Measurements from ENCODE around the gene BCAS3.

BCAS3 gene

DNA sequence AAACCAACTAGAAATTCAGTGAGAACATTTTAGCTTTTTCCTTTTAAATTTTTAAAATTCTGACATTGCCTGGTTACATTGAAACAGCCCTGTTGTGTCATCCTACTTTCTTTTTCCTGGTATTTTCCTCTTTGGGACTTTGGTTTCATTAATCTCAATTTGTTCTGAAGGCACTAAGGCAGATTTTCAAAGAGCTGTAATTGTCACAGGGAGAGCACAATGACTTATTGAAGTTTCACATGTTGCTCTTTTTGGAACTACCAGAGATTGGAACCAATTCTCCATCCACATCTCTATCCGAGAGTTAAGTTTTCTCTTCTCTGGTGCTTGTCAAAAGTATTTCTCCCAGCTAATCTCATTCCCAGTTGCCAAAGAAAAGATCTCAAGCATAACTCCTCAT, 577.3 kb downstream of the BCAS3 start:
- no peaks in the 10 kb centered on the region for H3K9me3 Mint-ChIP-seq
- no peak overlapping the region for H3K27ac Mint-ChIP-seq
- H3K4me3 Mint-ChIP-seq: no peak overlapping the region
- peaks cover 22% of the 10 kb centered on the region for H3K4me1 Mint-ChIP-seq
- no peaks in the 10 kb centered on the region for H3K27me3 Mint-ChIP-seq
- no peaks in the 10 kb centered on the region for H3K36me3 Mint-ChIP-seq (ENCODE audit: low read depth)
- DNase-seq (no peak), ATAC-seq (no peak)

GRCh38 chr17:61255647-61256046, 578.0 kb downstream of the BCAS3 start:
- Mint-ChIP-seq H3K4me3 (no peak overlapping the region), H3K4me1 (peaks cover 15% of the 10 kb centered on the region), H3K27me3 (no peaks in the 10 kb centered on the region), H3K36me3 (ENCODE audit: low read depth) (no peaks in the 10 kb centered on the region), H3K9me3 (no peaks in the 10 kb centered on the region), H3K27ac (no peak overlapping the region)
- DNase-seq (no peak), ATAC-seq (no peak)

GRCh38 chr17:61259360-61259759, 581.7 kb downstream of the BCAS3 start:
- H3K27ac Mint-ChIP-seq: no peak overlapping the region
- no peak for DNase-seq
- H3K4me1 Mint-ChIP-seq: no peaks in the 10 kb centered on the region
- no peak for ATAC-seq
- no peaks in the 10 kb centered on the region for H3K9me3 Mint-ChIP-seq
- H3K4me3 Mint-ChIP-seq: no peak overlapping the region
- H3K36me3 Mint-ChIP-seq (ENCODE audit: low read depth): no peaks in the 10 kb centered on the region
- H3K27me3 Mint-ChIP-seq: no peaks in the 10 kb centered on the region

- no peaks in the 10 kb centered on the region for H3K36me3 Mint-ChIP-seq (ENCODE audit: low read depth)
- no peaks in the 10 kb centered on the region for H3K4me1 Mint-ChIP-seq
- no peak for ATAC-seq
- no peak for DNase-seq
- H3K27me3 Mint-ChIP-seq: no peaks in the 10 kb centered on the region
- H3K4me3 Mint-ChIP-seq: no peak overlapping the region
- H3K9me3 Mint-ChIP-seq: no peaks in the 10 kb centered on the region
- H3K27ac Mint-ChIP-seq: no peak overlapping the region
These were observed 582.6 kb downstream of the BCAS3 start for GRCh38 chr17:61260071-61260797.

DNA sequence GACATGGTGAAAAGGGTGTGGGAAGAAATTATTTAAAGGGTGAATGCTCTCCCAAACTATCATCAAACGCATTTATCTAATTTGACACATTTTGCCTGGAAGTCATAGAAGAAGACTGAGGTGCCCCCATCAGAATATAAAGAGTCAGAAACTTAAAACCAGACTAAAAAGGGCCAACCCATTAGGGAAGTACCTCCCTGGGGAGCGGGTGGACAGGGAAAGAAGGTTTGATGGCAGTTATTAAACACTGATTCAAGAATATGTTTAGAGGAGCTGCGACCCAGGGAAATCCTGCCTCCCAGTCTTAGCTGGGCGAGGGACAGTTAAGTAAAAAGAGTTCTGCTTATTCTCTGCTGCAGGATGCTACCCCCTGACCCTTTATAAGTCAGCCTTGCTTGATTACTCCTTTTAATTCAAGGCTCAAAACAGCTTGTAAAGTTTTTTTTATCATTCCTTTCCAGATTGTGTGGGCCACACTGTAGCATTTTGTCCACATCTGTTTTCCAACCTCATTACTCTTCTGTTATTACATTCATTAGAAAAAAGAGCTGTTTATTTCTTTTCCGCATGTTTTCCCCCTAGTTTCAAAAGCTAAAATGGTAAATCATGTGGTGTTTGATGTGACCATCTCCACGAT, 583.5 kb downstream of the BCAS3 start:
- H3K4me3 Mint-ChIP-seq: no peak overlapping the region
- no peaks in the 10 kb centered on the region for H3K27me3 Mint-ChIP-seq
- no peak overlapping the region for H3K27ac Mint-ChIP-seq
- DNase-seq (no peak), ATAC-seq (no peak)
- no peaks in the 10 kb centered on the region for H3K9me3 Mint-ChIP-seq
- H3K36me3 Mint-ChIP-seq (ENCODE audit: low read depth): no peaks in the 10 kb centered on the region
- H3K4me1 Mint-ChIP-seq: no peaks in the 10 kb centered on the region

- ATAC-seq (no peak), DNase-seq (no peak)
- H3K27me3 Mint-ChIP-seq: no peaks in the 10 kb centered on the region
- no peaks in the 10 kb centered on the region for H3K9me3 Mint-ChIP-seq
- no peaks in the 10 kb centered on the region for H3K36me3 Mint-ChIP-seq (ENCODE audit: low read depth)
- no peak overlapping the region for H3K4me3 Mint-ChIP-seq
- H3K4me1 Mint-ChIP-seq: no peaks in the 10 kb centered on the region
- H3K27ac Mint-ChIP-seq: no peak overlapping the region
These were observed 587.7 kb downstream of the BCAS3 start for GRCh38 chr17:61265397-61265796.

GRCh38 chr17:61267847-61268246, 590.2 kb downstream of the BCAS3 start:
- ATAC-seq (peak; percentile 36), DNase-seq (no peak)
- no peaks in the 10 kb centered on the region for H3K9me3 Mint-ChIP-seq
- no peaks in the 10 kb centered on the region for H3K36me3 Mint-ChIP-seq (ENCODE audit: low read depth)
- H3K4me3 Mint-ChIP-seq: no peak overlapping the region
- no peaks in the 10 kb centered on the region for H3K27me3 Mint-ChIP-seq
- H3K4me1 Mint-ChIP-seq: no peaks in the 10 kb centered on the region
- H3K27ac Mint-ChIP-seq: no peak overlapping the region

DNA sequence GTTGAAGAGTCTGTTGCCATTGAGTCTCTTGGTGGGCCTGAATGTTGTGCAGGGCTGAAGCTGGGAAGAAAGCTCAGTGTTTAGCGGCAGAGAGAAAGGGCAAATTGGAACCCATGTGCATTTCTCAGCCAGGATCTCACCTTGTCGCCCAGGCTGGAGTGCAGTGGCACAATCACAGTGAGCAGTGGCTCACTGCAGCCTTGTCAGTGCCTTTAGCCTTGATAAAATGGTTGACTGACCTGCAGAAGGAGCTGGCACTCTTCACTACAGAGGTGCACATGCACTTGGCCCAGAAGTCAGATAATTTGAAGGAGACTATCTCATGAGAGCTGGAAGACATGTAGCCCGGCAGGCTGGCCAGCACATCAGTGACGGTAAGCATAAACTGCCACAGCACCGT, 597.7 kb downstream of the BCAS3 start:
- Mint-ChIP-seq H3K36me3 (ENCODE audit: low read depth) (peaks cover 1% of the 10 kb centered on the region), H3K9me3 (no peaks in the 10 kb centered on the region), H3K4me3 (no peak overlapping the region), H3K4me1 (peaks cover 12% of the 10 kb centered on the region), H3K27ac (no peak overlapping the region), H3K27me3 (no peaks in the 10 kb centered on the region)
- ATAC-seq (no peak), DNase-seq (no peak)

GRCh38 chr17:61276806-61277205, 599.2 kb downstream of the BCAS3 start:
- ATAC-seq (no peak), DNase-seq (no peak)
- Mint-ChIP-seq H3K9me3 (no peaks in the 10 kb centered on the region), H3K4me3 (no peak overlapping the region), H3K36me3 (ENCODE audit: low read depth) (peaks cover 1% of the 10 kb centered on the region), H3K27ac (no peak overlapping the region), H3K27me3 (no peaks in the 10 kb centered on the region), H3K4me1 (peaks cover 17% of the 10 kb centered on the region)

DNA sequence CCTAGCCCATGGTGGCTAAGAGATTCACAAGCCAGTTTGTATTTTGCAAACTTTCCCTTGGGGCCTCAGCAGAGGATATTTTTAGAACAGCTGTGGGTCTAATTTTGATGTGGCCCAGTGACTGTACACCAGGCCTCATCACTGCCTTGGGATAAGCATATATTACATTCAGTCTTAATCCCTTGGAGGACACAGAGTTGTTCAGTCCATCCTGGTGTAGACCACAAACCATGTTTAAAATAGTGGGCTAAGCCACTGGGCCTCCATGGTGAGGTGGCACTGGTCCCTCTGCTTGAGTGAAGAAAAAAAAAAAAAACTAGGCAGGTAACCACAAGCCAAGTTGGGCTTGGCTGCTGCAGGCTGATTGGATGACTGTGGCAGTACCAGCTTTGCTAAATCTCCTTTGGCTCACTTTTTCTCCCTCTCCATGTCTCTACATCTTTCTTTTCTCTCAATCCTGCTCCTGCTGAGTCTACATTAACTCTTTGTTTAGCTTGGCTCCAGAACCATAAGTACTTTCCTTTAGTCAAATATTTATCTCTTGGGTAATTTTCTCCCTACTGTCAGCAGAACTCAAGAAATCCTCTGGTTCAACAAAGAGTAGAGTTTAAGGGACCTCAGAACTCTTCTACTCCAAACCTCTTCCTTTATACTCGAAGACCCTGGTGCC, 602.0 kb downstream of the BCAS3 start:
- ATAC-seq (no peak), DNase-seq (no peak)
- Mint-ChIP-seq H3K36me3 (ENCODE audit: low read depth) (peaks cover 3% of the 10 kb centered on the region), H3K4me1 (peaks cover 23% of the 10 kb centered on the region), H3K27me3 (no peaks in the 10 kb centered on the region), H3K27ac (no peak overlapping the region), H3K9me3 (no peaks in the 10 kb centered on the region), H3K4me3 (no peak overlapping the region)

DNA sequence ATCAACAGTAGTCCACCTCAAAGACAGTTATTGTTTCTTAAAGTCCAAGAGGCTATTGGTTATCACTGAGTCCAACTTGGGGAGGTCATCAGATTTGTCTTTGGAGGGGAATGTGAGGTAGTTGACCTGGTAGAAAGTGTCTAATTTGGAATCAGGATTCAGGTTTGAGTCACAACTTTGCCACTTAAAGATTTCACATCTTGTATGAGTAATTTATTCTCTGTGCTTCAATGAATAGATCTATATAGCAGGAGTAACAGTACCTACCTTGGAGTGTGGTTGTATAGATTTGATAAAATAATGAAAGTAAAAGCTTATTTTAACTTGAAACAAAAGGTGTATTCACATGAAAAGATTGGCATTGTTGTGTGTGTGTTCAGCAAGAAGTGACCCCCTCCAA, 602.7 kb downstream of the BCAS3 start:
- Mint-ChIP-seq H3K27me3 (no peaks in the 10 kb centered on the region), H3K9me3 (no peaks in the 10 kb centered on the region), H3K4me1 (peaks cover 23% of the 10 kb centered on the region), H3K4me3 (no peak overlapping the region), H3K36me3 (ENCODE audit: low read depth) (peaks cover 3% of the 10 kb centered on the region), H3K27ac (no peak overlapping the region)
- DNase-seq: no peak
- peak; percentile 79 for ATAC-seq

DNA sequence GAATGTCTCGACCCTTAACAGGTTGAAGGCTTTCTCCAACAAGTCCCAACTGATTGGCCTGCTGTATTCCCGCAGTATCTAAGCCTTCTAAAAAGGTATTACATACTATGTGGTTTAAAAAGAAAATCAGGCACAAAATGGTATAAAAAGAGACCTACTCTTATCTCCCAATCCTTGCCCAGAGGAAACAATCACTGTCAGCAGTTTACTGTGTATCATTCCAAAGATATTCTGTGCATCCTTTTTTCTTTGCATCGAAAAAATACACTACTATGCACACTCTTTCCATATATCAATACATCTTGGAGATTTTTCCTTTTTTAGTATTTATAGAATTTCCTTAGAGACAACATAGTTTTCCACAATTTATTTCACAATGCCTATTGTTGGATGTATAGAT, 603.2 kb downstream of the BCAS3 start:
- ATAC-seq (no peak), DNase-seq (no peak)
- no peak overlapping the region for H3K4me3 Mint-ChIP-seq
- no peak overlapping the region for H3K27ac Mint-ChIP-seq
- H3K4me1 Mint-ChIP-seq: peaks cover 25% of the 10 kb centered on the region
- H3K36me3 Mint-ChIP-seq (ENCODE audit: low read depth): peaks cover 3% of the 10 kb centered on the region
- H3K9me3 Mint-ChIP-seq: no peaks in the 10 kb centered on the region
- H3K27me3 Mint-ChIP-seq: no peaks in the 10 kb centered on the region

DNA sequence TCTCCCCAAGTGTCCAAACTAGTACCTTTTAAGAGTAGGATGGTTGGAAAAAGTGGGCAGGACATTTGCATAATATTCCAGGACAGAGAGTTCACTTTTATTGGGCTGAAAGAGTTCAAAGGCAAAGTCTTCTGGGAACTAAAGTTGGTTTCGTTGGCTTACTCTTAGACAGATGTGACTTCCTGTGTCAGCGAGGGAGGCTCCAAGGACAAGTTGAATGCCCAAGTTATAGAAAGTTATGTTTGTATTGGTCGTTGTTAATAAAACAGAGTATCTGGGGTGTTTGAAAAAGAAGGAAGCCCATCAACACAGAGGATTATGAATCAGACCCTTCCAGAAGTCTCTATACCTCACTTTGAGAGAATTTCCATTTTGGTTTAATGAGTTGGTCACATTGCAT, 604.7 kb downstream of the BCAS3 start:
- no peak overlapping the region for H3K4me3 Mint-ChIP-seq
- ATAC-seq (no peak), DNase-seq (no peak)
- no peaks in the 10 kb centered on the region for H3K9me3 Mint-ChIP-seq
- H3K27ac Mint-ChIP-seq: no peak overlapping the region
- H3K27me3 Mint-ChIP-seq: no peaks in the 10 kb centered on the region
- H3K36me3 Mint-ChIP-seq (ENCODE audit: low read depth): peaks cover 3% of the 10 kb centered on the region
- peaks cover 27% of the 10 kb centered on the region for H3K4me1 Mint-ChIP-seq

GRCh38 chr17:61283043-61283442, 605.4 kb downstream of the BCAS3 start:
- Mint-ChIP-seq H3K27me3 (no peaks in the 10 kb centered on the region), H3K4me1 (peaks cover 27% of the 10 kb centered on the region), H3K36me3 (ENCODE audit: low read depth) (peaks cover 2% of the 10 kb centered on the region), H3K4me3 (no peak overlapping the region), H3K9me3 (no peaks in the 10 kb centered on the region), H3K27ac (no peak overlapping the region)
- ATAC-seq (no peak), DNase-seq (no peak)

DNA sequence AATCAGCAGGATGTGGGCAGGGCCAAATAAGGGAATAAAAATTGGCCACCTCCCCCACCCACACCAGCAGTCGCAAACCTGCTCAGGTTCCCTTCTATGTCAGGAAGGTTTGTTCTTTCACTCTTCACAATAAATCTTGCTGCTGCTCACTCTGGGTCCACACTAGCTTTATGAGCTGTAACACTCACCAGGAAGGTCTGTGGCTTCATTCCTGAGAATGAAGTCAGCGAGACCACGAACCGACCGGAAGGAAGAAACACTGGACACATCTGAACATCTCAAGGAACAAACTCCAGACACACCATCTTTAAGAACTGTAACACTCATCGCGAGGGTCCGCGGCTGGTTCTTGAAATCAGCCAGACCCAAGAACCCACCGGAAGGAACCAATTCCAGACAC, 606.5 kb downstream of the BCAS3 start:
- Mint-ChIP-seq H3K27ac (no peak overlapping the region), H3K9me3 (no peaks in the 10 kb centered on the region), H3K27me3 (no peaks in the 10 kb centered on the region), H3K4me3 (no peak overlapping the region), H3K4me1 (peaks cover 27% of the 10 kb centered on the region), H3K36me3 (ENCODE audit: low read depth) (peaks cover 2% of the 10 kb centered on the region)
- DNase-seq (no peak), ATAC-seq (no peak)

All from activated naive CD8-positive, alpha-beta T cell treated with anti-CD3 and anti-CD28 coated beads, Interleukin-2, amount 50 U/mL, for 24 hours (primary cell).